Mucosa of stomach (tissue), 1 donor: ENCODE data around the gene PLCD3.

Source experiments
- H3K27me3 ChIP-seq: one replicate; pipeline ENCODE4 v1.7.0; 2013; ENCODE audit warnings: mild to moderate bottlenecking, low read length; ENCODE audit not compliant: control insufficient read depth, insufficient read depth
- H3K36me3 ChIP-seq: one replicate; pipeline ENCODE4 v1.7.0; 2013; ENCODE audit warnings: low read length; ENCODE audit not compliant: control insufficient read depth, insufficient read depth
- H3K4me1 ChIP-seq: one replicate; pipeline ENCODE4 v1.7.0; 2013; ENCODE audit warnings: mild to moderate bottlenecking, low read length; ENCODE audit not compliant: control insufficient read depth, insufficient read depth
- H3K4me3 ChIP-seq: one replicate; pipeline ENCODE4 v1.7.0; 2013; ENCODE audit warnings: low read length
- H3K9ac ChIP-seq: one replicate; pipeline ENCODE4 v1.7.0; 2013; ENCODE audit warnings: mild to moderate bottlenecking, low read length, moderate library complexity
- H3K9me3 ChIP-seq: one replicate; pipeline ENCODE4 v1.7.0; 2013; ENCODE audit warnings: mild to moderate bottlenecking, low read length, moderate library complexity; ENCODE audit not compliant: control insufficient read depth
- donor health status: Pancreatic carcinoma.

The PLCD3 gene

GRCh38 chr17:45137561-45138305, 5.4 kb upstream of the PLCD3 start:
- Histone ChIP-seq H3K9me3 (no peaks in the 10 kb centered on the region), H3K36me3 (no peaks in the 10 kb centered on the region), H3K4me1 (peaks cover 22% of the 10 kb centered on the region), H3K27me3 (no peaks in the 10 kb centered on the region), H3K4me3 (no peak overlapping the region), H3K9ac (peak overlapping the region; percentile 29)

- no peak overlapping the region for H3K4me3 ChIP-seq
- H3K36me3 ChIP-seq = no peaks in the 10 kb centered on the region
- H3K9me3 ChIP-seq = no peaks in the 10 kb centered on the region
- no peaks in the 10 kb centered on the region for H3K27me3 ChIP-seq
- H3K4me1 ChIP-seq = peaks cover 23% of the 10 kb centered on the region
- peak overlapping the region; percentile 29 for H3K9ac ChIP-seq
Measured at GRCh38 chr17:45136846-45137560, 4.7 kb upstream of the PLCD3 start.

- Histone ChIP-seq H3K9me3 (no peaks in the 10 kb centered on the region), H3K4me1 (peaks cover 29% of the 10 kb centered on the region), H3K9ac (peak overlapping the region; percentile 90), H3K27me3 (no peaks in the 10 kb centered on the region), H3K4me3 (peak overlapping the region; percentile 94), H3K36me3 (no peaks in the 10 kb centered on the region)
Measured at GRCh38 chr17:45135978-45136791, 3.9 kb upstream of the PLCD3 start.

GRCh38 chr17:45135192-45135977, 3.1 kb upstream of the PLCD3 start, which contains the start of gene ACBD4:
Gene ACBD4 (plus strand): TSS chr17:45135687. CDS start chr17:45136145, 458 bp downstream.
- no peaks in the 10 kb centered on the region for H3K27me3 ChIP-seq
- H3K36me3 ChIP-seq = no peaks in the 10 kb centered on the region
- H3K4me3 ChIP-seq = peak within 1 kb of the TSS; percentile 94
- no peaks in the 10 kb centered on the region for H3K9me3 ChIP-seq
- H3K9ac ChIP-seq = peak within 1 kb of the TSS; percentile 90
- peaks cover 35% of the 10 kb centered on the region for H3K4me1 ChIP-seq

GRCh38 chr17:45132572-45133463, 503 bp upstream of the PLCD3 start:
- peaks cover 55% of the 10 kb centered on the region for H3K4me1 ChIP-seq
- H3K27me3 ChIP-seq = no peaks in the 10 kb centered on the region
- H3K36me3 ChIP-seq = no peaks in the 10 kb centered on the region
- H3K9ac ChIP-seq = peak overlapping the region; percentile 72
- H3K4me3 ChIP-seq = peak overlapping the region; percentile 69
- H3K9me3 ChIP-seq = no peaks in the 10 kb centered on the region

- peaks cover 60% of the 10 kb centered on the region for H3K4me1 ChIP-seq
- no peaks in the 10 kb centered on the region for H3K36me3 ChIP-seq
- no peaks in the 10 kb centered on the region for H3K27me3 ChIP-seq
- H3K9me3 ChIP-seq = no peaks in the 10 kb centered on the region
- peak overlapping the region; percentile 75 for H3K4me3 ChIP-seq
- peak overlapping the region; percentile 79 for H3K9ac ChIP-seq
Measured at GRCh38 chr17:45131616-45132319, 547 bp downstream of the PLCD3 start.

- peak overlapping the region; percentile 75 for H3K4me3 ChIP-seq
- H3K9ac ChIP-seq = peak overlapping the region; percentile 79
- H3K36me3 ChIP-seq = no peaks in the 10 kb centered on the region
- peaks cover 55% of the 10 kb centered on the region for H3K4me1 ChIP-seq
- H3K9me3 ChIP-seq = no peaks in the 10 kb centered on the region
- no peaks in the 10 kb centered on the region for H3K27me3 ChIP-seq
Measured at GRCh38 chr17:45130681-45131615, 1.4 kb downstream of the PLCD3 start.

GRCh38 chr17:45129940-45130680, 2.2 kb downstream of the PLCD3 start:
- Histone ChIP-seq H3K9ac (peak overlapping the region; percentile 22), H3K9me3 (no peaks in the 10 kb centered on the region), H3K36me3 (no peaks in the 10 kb centered on the region), H3K27me3 (no peaks in the 10 kb centered on the region), H3K4me1 (peaks cover 58% of the 10 kb centered on the region), H3K4me3 (no peak overlapping the region)

- Histone ChIP-seq H3K27me3 (no peaks in the 10 kb centered on the region), H3K4me1 (peaks cover 64% of the 10 kb centered on the region), H3K9ac (peak overlapping the region; percentile 38), H3K9me3 (no peaks in the 10 kb centered on the region), H3K4me3 (no peak overlapping the region), H3K36me3 (no peaks in the 10 kb centered on the region)
Measured at GRCh38 chr17:45129426-45129939, 2.8 kb downstream of the PLCD3 start.
